Measurements from ENCODE around the gene CYP26B1. TPM values are rescaled to one million over a fixed set of nuclear protein-coding genes. Genes with fewer than 3 reads are reported as not detected.

Gene CYP26B1, protein sequence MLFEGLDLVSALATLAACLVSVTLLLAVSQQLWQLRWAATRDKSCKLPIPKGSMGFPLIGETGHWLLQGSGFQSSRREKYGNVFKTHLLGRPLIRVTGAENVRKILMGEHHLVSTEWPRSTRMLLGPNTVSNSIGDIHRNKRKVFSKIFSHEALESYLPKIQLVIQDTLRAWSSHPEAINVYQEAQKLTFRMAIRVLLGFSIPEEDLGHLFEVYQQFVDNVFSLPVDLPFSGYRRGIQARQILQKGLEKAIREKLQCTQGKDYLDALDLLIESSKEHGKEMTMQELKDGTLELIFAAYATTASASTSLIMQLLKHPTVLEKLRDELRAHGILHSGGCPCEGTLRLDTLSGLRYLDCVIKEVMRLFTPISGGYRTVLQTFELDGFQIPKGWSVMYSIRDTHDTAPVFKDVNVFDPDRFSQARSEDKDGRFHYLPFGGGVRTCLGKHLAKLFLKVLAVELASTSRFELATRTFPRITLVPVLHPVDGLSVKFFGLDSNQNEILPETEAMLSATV
- total RNA-seq (2021) (0.30 to 0.50 TPM (median 0.42 TPM) in 3 replicates), Bru-seq, nascent RNA (percentile 10 among the genes with signal in this experiment)
- long read RNA-seq, experiment 1, partial matches to known transcripts = 1 of 1 reads
- long read RNA-seq, experiment 1, other reads (novel, unspliced or antisense) = 0 of 1 reads
- long read RNA-seq, experiment 2 = 0 reads
- long read RNA-seq, experiment 3 = 0 reads

DNA sequence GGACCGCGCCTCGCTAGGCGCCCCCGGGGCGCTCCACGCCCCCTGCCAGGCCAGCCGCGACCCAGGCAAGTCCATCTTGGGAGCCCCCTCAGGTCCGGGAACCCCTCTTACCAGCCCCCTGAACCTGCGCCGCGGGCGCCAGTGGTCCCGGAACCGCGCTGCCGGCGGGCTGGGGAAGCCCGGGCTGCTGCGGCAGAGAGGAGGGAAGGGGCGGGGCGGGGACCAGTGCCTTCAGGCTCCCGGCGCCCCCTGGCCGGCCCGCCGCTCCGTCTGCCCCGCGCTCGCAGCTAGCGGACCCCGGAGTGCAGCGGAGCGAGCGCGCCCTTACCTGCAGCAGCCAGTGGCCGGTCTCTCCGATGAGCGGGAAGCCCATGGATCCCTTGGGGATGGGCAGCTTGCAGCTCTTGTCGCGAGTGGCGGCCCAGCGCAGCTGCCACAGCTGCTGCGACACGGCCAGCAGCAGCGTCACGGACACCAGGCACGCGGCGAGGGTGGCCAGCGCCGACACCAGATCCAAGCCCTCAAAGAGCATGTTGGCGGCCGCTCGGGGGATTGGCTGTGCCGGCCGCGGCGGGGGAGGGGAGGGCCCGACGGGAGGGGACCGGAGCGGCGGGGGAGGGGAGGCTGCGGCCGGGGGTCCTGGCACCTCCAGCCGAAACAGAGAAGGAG lies at the start of gene CYP26B1:
Gene CYP26B1, minus strand, starts transcription at position 560 of the 669 bp plus-strand sequence. Its CDS starts 28 bp downstream, at position 532.
- peak; percentile 2 for ATAC-seq
- peak; percentile 59 for DNase-seq (ENCODE audit: low spot score)
- H3K27me3 Mint-ChIP-seq (ENCODE audit: low read depth) = peaks cover 93% of the 10 kb centered on the region
- no peak for TF ChIP-seq STAT6 (CRISPR knock-in tag; conservative IDR thresholded peaks at IDR 0.05; ENCODE audit: low read depth)
- 0 out of 2 replicates have a peak, but pooled peaks have one; percentile 34 for TF ChIP-seq SP1 (CRISPR knock-in tag; conservative IDR thresholded peaks at IDR 0.05)
- H3K4me1 Mint-ChIP-seq = peaks cover 41% of the 10 kb centered on the region
- no peaks in the 10 kb centered on the region for H3K36me3 Mint-ChIP-seq
- H3K9me3 Mint-ChIP-seq = no peaks in the 10 kb centered on the region
- ChIA-PET CTCF (interaction anchor here (0.7 to 4.1 kb wide), 3 partner anchors 10 to 552 kb away, joined by 3 to 68 read pairs (median 8); no protein-coding TSS in a partner anchor), POLR2A (no interaction called here)
- H3K27ac Mint-ChIP-seq = no peak within 1 kb of the TSS
- peak within 1 kb of the TSS; percentile 80 for H3K4me3 Mint-ChIP-seq

GRCh38 chr2:72193723-72194122 lies 46.1 kb upstream of the CYP26B1 start:
- CTCF ChIA-PET = no interaction called here
- no peak for ATAC-seq
- H3K9me3 Mint-ChIP-seq = no peaks in the 10 kb centered on the region

More at GRCh38 chr2:72193723-72194122, 46.1 kb upstream of the CYP26B1 start:
- Mint-ChIP-seq H3K4me3 (no peak overlapping the region), H3K27ac (no peak overlapping the region), H3K4me1 (peaks cover 7% of the 10 kb centered on the region), H3K36me3 (no peaks in the 10 kb centered on the region), H3K27me3 (ENCODE audit: low read depth) (no peaks in the 10 kb centered on the region)
- POLR2A ChIA-PET = no interaction called here
- DNase-seq (ENCODE audit: low spot score) = no peak
- TF ChIP-seq SMAD4 (CRISPR knock-in tag; IDR thresholded peaks at IDR 0.05) = no peak
- TF ChIP-seq EMX1 (CRISPR knock-in tag; IDR thresholded peaks at IDR 0.05) = no peak
- TF ChIP-seq E2F1 (CRISPR knock-in tag; IDR thresholded peaks at IDR 0.05) = no peak
- TF ChIP-seq, protein P1, sequence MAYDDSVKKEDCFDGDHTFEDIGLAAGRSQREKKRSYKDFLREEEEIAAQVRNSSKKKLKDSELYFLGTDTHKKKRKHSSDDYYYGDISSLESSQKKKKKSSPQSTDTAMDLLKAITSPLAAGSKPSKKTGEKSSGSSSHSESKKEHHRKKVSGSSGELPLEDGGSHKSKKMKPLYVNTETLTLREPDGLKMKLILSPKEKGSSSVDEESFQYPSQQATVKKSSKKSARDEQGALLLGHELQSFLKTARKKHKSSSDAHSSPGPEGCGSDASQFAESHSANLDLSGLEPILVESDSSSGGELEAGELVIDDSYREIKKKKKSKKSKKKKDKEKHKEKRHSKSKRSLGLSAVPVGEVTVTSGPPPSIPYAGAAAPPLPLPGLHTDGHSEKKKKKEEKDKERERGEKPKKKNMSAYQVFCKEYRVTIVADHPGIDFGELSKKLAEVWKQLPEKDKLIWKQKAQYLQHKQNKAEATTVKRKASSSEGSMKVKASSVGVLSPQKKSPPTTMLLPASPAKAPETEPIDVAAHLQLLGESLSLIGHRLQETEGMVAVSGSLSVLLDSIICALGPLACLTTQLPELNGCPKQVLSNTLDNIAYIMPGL (CRISPR knock-in tag; IDR thresholded peaks at IDR 0.05) = no peak
- TF ChIP-seq MYBL2 (CRISPR knock-in tag; IDR thresholded peaks at IDR 0.05) = no peak
- TF ChIP-seq, protein P2, sequence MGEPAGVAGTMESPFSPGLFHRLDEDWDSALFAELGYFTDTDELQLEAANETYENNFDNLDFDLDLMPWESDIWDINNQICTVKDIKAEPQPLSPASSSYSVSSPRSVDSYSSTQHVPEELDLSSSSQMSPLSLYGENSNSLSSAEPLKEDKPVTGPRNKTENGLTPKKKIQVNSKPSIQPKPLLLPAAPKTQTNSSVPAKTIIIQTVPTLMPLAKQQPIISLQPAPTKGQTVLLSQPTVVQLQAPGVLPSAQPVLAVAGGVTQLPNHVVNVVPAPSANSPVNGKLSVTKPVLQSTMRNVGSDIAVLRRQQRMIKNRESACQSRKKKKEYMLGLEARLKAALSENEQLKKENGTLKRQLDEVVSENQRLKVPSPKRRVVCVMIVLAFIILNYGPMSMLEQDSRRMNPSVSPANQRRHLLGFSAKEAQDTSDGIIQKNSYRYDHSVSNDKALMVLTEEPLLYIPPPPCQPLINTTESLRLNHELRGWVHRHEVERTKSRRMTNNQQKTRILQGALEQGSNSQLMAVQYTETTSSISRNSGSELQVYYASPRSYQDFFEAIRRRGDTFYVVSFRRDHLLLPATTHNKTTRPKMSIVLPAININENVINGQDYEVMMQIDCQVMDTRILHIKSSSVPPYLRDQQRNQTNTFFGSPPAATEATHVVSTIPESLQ (CRISPR knock-in tag; IDR thresholded peaks at IDR 0.05) = no peak
- no peak for TF ChIP-seq STAT6 (CRISPR knock-in tag; conservative IDR thresholded peaks at IDR 0.05; ENCODE audit: low read depth)
- TF ChIP-seq IRF1 (CRISPR knock-in tag; IDR thresholded peaks at IDR 0.05) = no peak
- TF ChIP-seq ZNF232 (CRISPR knock-in tag; IDR thresholded peaks at IDR 0.05) = no peak
- TF ChIP-seq TEAD1 (CRISPR knock-in tag; IDR thresholded peaks at IDR 0.05) = no peak
- no peak for TF ChIP-seq TCF7 (CRISPR knock-in tag; IDR thresholded peaks at IDR 0.05; ENCODE audit: low read depth)
- TF ChIP-seq, protein P3, sequence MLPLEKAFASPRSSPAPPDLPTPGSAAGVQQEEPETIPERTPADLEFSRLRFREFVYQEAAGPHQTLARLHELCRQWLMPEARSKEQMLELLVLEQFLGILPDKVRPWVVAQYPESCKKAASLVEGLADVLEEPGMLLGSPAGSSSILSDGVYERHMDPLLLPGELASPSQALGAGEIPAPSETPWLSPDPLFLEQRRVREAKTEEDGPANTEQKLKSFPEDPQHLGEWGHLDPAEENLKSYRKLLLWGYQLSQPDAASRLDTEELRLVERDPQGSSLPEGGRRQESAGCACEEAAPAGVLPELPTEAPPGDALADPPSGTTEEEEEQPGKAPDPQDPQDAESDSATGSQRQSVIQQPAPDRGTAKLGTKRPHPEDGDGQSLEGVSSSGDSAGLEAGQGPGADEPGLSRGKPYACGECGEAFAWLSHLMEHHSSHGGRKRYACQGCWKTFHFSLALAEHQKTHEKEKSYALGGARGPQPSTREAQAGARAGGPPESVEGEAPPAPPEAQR (CRISPR knock-in tag; IDR thresholded peaks at IDR 0.05) = no peak
- TF ChIP-seq, protein P4, sequence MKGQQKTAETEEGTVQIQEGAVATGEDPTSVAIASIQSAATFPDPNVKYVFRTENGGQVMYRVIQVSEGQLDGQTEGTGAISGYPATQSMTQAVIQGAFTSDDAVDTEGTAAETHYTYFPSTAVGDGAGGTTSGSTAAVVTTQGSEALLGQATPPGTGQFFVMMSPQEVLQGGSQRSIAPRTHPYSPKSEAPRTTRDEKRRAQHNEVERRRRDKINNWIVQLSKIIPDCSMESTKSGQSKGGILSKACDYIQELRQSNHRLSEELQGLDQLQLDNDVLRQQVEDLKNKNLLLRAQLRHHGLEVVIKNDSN (CRISPR knock-in tag; IDR thresholded peaks at IDR 0.05) = no peak

Measured in WTC11 (cell line).